H1 (cell line): ENCODE results near the gene COL28A1. TPM values are rescaled to one million over a fixed set of nuclear protein-coding genes. Genes with fewer than 3 reads are reported as not detected.
A peak's percentile ranks its signal among the peaks of the same experiment; 100 is the strongest.

Experiments
- CTCF ChIA-PET: fragments of 300-600 bp; sonication (Branson Sonifier 250); formaldehyde crosslinking; loops from one replicate; lab custom pipeline; 2021; ENCODE audit not compliant: partially characterized antibody; lab: Charles Lee
- POLR2A ChIA-PET: fragments of 300-600 bp; sonication (Branson Sonifier 250); formaldehyde crosslinking; loops from one replicate; lab custom pipeline; 2021; ENCODE audit warnings: inconsistent platforms; ENCODE audit not compliant: partially characterized antibody; lab: Charles Lee
- DNase-seq, 2 experiments: peaks; one replicate each; pipeline versions ENCODE4 v3.0.0 to v3.0.0-alpha.2; 2010 to 2022; ENCODE audit warnings: low spot score in 2 of 2, low read depth in 1 of 2, mixed read lengths in 1 of 2
- FAIRE-seq: peaks from 2 replicates; lab custom pipeline; 2011; peaks lifted over from hg19 to GRCh38; lab: Jason Lieb, UNC
- H2AFZ ChIP-seq: 2 replicates; pipeline ENCODE4 v1.8.1; 2012; ENCODE audit warnings: low read length, inconsistent platforms
- H2AK5ac ChIP-seq: 2 replicates; pipeline ENCODE4 v1.6.1; 2013; ENCODE audit warnings: low read depth, low read length
- H2BK120ac ChIP-seq: replicated peaks from 2 replicates; pipeline ENCODE3; 2013; ENCODE audit warnings: low read depth, low read length, inconsistent platforms
- H2BK12ac ChIP-seq: 2 replicates; pipeline ENCODE4 v1.6.1; 2013; ENCODE audit warnings: low read depth, low read length
- H2BK15ac ChIP-seq: 2 replicates; pipeline ENCODE4 v1.6.1; 2013; ENCODE audit warnings: low read length
- H2BK20ac ChIP-seq: 2 replicates; pipeline ENCODE4 v1.6.1; 2013; ENCODE audit warnings: low read length
- H2BK5ac ChIP-seq: 2 replicates; pipeline ENCODE4 v1.6.1; 2013; ENCODE audit warnings: low read depth, low read length
- H3K14ac ChIP-seq: 2 replicates; pipeline ENCODE4 v1.6.1; 2013; ENCODE audit warnings: inconsistent platforms; ENCODE audit not compliant: insufficient read length
- H3K18ac ChIP-seq: 2 replicates; pipeline ENCODE4 v1.6.1; 2013; ENCODE audit warnings: low read length; ENCODE audit errors: extremely low read depth
- H3K23ac ChIP-seq: 2 replicates; pipeline ENCODE4 v1.6.1; 2013; ENCODE audit warnings: inconsistent platforms; ENCODE audit not compliant: insufficient read length
- H3K23me2 ChIP-seq: 2 replicates; pipeline ENCODE4 v1.6.1; 2013; ENCODE audit warnings: low read depth, low read length
- H3K27ac ChIP-seq: 2 replicates; pipeline ENCODE4 v1.6.1; 2011; ENCODE audit warnings: low read depth, low read length, inconsistent platforms
- H3K27me3 ChIP-seq, 4 experiments: replicated peaks in 1 of 4; 1 replicate in 1 of 4; 2 replicates in 3 of 4; pipeline versions ENCODE4 v1.6.1 to v1.8.1; 2011 to 2013; ENCODE audit warnings: low read length in 3 of 4, mild to moderate bottlenecking in 3 of 4, inconsistent platforms in 2 of 4, mixed read lengths in 2 of 4, moderate library complexity in 1 of 4; ENCODE audit not compliant: control insufficient read depth in 3 of 4, insufficient read depth in 3 of 4; ENCODE audit errors: extremely low read depth in 1 of 4
- H3K36me3 ChIP-seq, 4 experiments: 2 replicates each; pipeline versions ENCODE4 v1.6.1 to v1.8.1; 2011 to 2013; ENCODE audit warnings: mild to moderate bottlenecking in 4 of 4, low read length in 3 of 4, moderate library complexity in 2 of 4, control low read depth in 1 of 4, inconsistent platforms in 1 of 4; ENCODE audit not compliant: insufficient read depth in 4 of 4, control insufficient read depth in 2 of 4
- H3K4ac ChIP-seq: replicated peaks from 2 replicates; pipeline ENCODE3; 2013; ENCODE audit warnings: low read length, low read depth, mixed read lengths, inconsistent platforms; ENCODE audit not compliant: insufficient read length
- H3K4me1 ChIP-seq, 4 experiments: replicated peaks in 1 of 4; 1 replicate in 1 of 4; 2 replicates in 3 of 4; pipeline versions ENCODE4 v1.6.1 to v1.8.1; 2011 to 2013; ENCODE audit warnings: low read length in 3 of 4, inconsistent platforms in 2 of 4, mixed read lengths in 1 of 4; ENCODE audit not compliant: insufficient read depth in 4 of 4, control insufficient read depth in 3 of 4
- H3K4me2 ChIP-seq, 2 experiments: 2 replicates each; pipeline versions ENCODE4 v1.6.1 to v1.8.1; 2011 to 2013; ENCODE audit warnings: low read depth in 2 of 2, low read length in 2 of 2, control low read depth in 1 of 2, inconsistent platforms in 1 of 2, mild to moderate bottlenecking in 1 of 2; ENCODE audit not compliant: insufficient read depth in 1 of 2
- H3K4me3 ChIP-seq, 4 experiments: fragments of 200-600, 300-600 bp in 1 of 4; sonication (generic), shearing (Covaris generic), sonication (Bioruptor Twin) in 1 of 4; 2 replicates each; pipeline versions ENCODE4 v1.5.1 to v1.8.1; 2011 to 2016; ENCODE audit warnings: low read length in 4 of 4, low read depth in 3 of 4, control low read depth in 2 of 4, inconsistent platforms in 2 of 4, mild to moderate bottlenecking in 2 of 4, mixed read lengths in 1 of 4, moderate library complexity in 1 of 4; ENCODE audit not compliant: insufficient read depth in 2 of 4; ENCODE audit errors: extremely low read depth in 1 of 4
- H3K56ac ChIP-seq: replicated peaks from 2 replicates; pipeline ENCODE3; 2013; ENCODE audit warnings: low read depth, mild to moderate bottlenecking, mixed read lengths, low read length, inconsistent platforms; ENCODE audit not compliant: insufficient read length
- H3K79me1 ChIP-seq: 2 replicates; pipeline ENCODE4 v1.6.1; 2013; ENCODE audit warnings: low read depth, low read length, control low read depth
- H3K79me2 ChIP-seq, 2 experiments: 2 replicates each; pipeline versions ENCODE4 v1.6.1 to v1.8.1; 2012 to 2013; ENCODE audit warnings: low read length in 2 of 2, mild to moderate bottlenecking in 2 of 2, inconsistent platforms in 1 of 2; ENCODE audit not compliant: insufficient read depth in 2 of 2, control insufficient read depth in 1 of 2
- H3K9ac ChIP-seq, 4 experiments: replicated peaks in 1 of 4; 1 replicate in 1 of 4; 2 replicates in 3 of 4; pipeline versions ENCODE4 v1.6.1 to v1.8.1; 2011 to 2013; ENCODE audit warnings: low read depth in 3 of 4, low read length in 3 of 4, control low read depth in 2 of 4, mild to moderate bottlenecking in 2 of 4, moderate library complexity in 2 of 4, inconsistent platforms in 1 of 4; ENCODE audit errors: extremely low read depth in 1 of 4
- H3K9me3 ChIP-seq, 2 experiments: 2 replicates each; pipeline versions ENCODE4 v1.6.1 to v1.8.1; 2012 to 2013; ENCODE audit warnings: mild to moderate bottlenecking in 2 of 2, moderate library complexity in 2 of 2, control low read depth in 1 of 2, inconsistent platforms in 1 of 2, low read depth in 1 of 2, low read length in 1 of 2, mixed read lengths in 1 of 2; ENCODE audit not compliant: insufficient read depth in 2 of 2
- H4K20me1 ChIP-seq, 2 experiments: replicated peaks in 1 of 2; 2 replicates each; pipeline versions ENCODE3 to v1.8.1; 2011 to 2013; ENCODE audit warnings: inconsistent platforms in 2 of 2, low read length in 2 of 2, mild to moderate bottlenecking in 1 of 2; ENCODE audit not compliant: insufficient read depth in 2 of 2, control insufficient read depth in 1 of 2
- H4K5ac ChIP-seq: 2 replicates; pipeline ENCODE4 v1.6.1; 2013; ENCODE audit warnings: low read length, low read depth, mixed read lengths, inconsistent platforms; ENCODE audit not compliant: insufficient read length
- H4K8ac ChIP-seq: 2 replicates; pipeline ENCODE4 v1.8.0; 2013; ENCODE audit warnings: mild to moderate bottlenecking, moderate library complexity, low read length, inconsistent platforms; ENCODE audit not compliant: insufficient read depth; ENCODE audit errors: extremely low read depth
- H4K91ac ChIP-seq: replicated peaks from 2 replicates; pipeline ENCODE3; 2013; ENCODE audit warnings: low read length, mixed read lengths, inconsistent platforms; ENCODE audit not compliant: insufficient read length
- ASH2L ChIP-seq: fragments of 200-600, 300-600 bp; sonication (generic); IDR thresholded peaks from one replicate; pipeline ENCODE4 v1.7.1; 2017; ENCODE audit warnings: low read length
- BCL11A ChIP-seq, 2 experiments: IDR thresholded peaks; one replicate each; pipeline ENCODE4 v1.6.1; 2011; ENCODE audit warnings: low read depth in 2 of 2, low read length in 2 of 2, mild to moderate bottlenecking in 2 of 2
- BRCA1 ChIP-seq: IDR thresholded peaks from 2 replicates; pipeline ENCODE4 v1.6.1; 2012; ENCODE audit warnings: low read depth, low read length, improper control_type of control experiment
- CBX5 ChIP-seq: fragments of 300-800, 300-1000 bp; sonication (generic); IDR thresholded peaks from 2 replicates; pipeline ENCODE4 v1.7.1; 2016; ENCODE audit warnings: antibody characterized with exemption, low read length, low read depth
- NANOG ChIP-seq: IDR thresholded peaks from 2 replicates; pipeline ENCODE4 v1.6.1; 2011; ENCODE audit warnings: low read length, low read depth, mild to moderate bottlenecking, inconsistent platforms; ENCODE audit not compliant: insufficient read depth, poor library complexity, severe bottlenecking
- RNF2 ChIP-seq: fragments of 200-900, 300-1000 bp; sonication (generic); IDR thresholded peaks from 2 replicates; pipeline ENCODE4 v1.7.1; 2016; ENCODE audit warnings: borderline replicate concordance, low read depth, mild to moderate bottlenecking, antibody characterized with exemption, low read length; ENCODE audit not compliant: poor library complexity, severe bottlenecking; ENCODE audit errors: missing control alignments
- SRF ChIP-seq: IDR thresholded peaks from 2 replicates; pipeline ENCODE4 v1.6.1; 2011; ENCODE audit warnings: mild to moderate bottlenecking, low read depth, low read length, moderate library complexity
- TBP ChIP-seq: IDR thresholded peaks from 2 replicates; pipeline ENCODE4 v1.6.1; 2011; ENCODE audit warnings: low read depth, low read length, improper control_type of control experiment
- ZNF274 ChIP-seq: IDR thresholded peaks from 2 replicates; pipeline ENCODE4 v1.7.0; 2012; ENCODE audit warnings: low read length, borderline replicate concordance; ENCODE audit errors: extremely low read depth
- WGBS, 2 experiments: shearing (Covaris generic) in 1 of 2; methylation state at CpG; one replicate each; pipeline versions ENCODE4 v1.1.6 to v1.1.7; 2013 to 2015; ENCODE audit warnings: low lambda C conversion rate in 2 of 2, mixed read lengths in 2 of 2, inconsistent platforms in 1 of 2, low coverage in 1 of 2, missing lambda C conversion rate in 1 of 2; ENCODE audit not compliant: insufficient replicate concordance in 2 of 2, insufficient coverage in 1 of 2, insufficient read length in 1 of 2; ENCODE audit errors: extremely low coverage in 1 of 2, missing lambda C conversion rate in 1 of 2; 5-methylcytosine and 5-hydroxymethylcytosine counted together
- polyA plus RNA-seq, 7 experiments: library from polyadenylated mRNA; depleted of rRNA in 3 of 7; stranded (reverse) in 5 of 7; unstranded in 2 of 7; fragments of >200 nt in 5 of 7; fragments of 200-250 nt in 2 of 7; gene quantifications; 1 replicate in 5 of 7; 2 replicates in 1 of 7; 4 replicates in 1 of 7; pipeline versions ENCODE4 v1.2.1 to v1.2.3, GENCODE V29; 2011 to 2013; ENCODE audit warnings: missing spikeins in 2 of 7, mixed read lengths in 2 of 7
- total RNA-seq: library from RNA; stranded (reverse); fragmentation: NEBNext Ultra II Directional; extraction: Animal tissue kit (Norgen Biotek cat#: 25700); gene quantifications from 2 replicates; pipeline ENCODE4 v1.2.1, GENCODE V29; 2021

COL28A1 gene
- total and polyA plus RNA-seq, 2 of the 8 experiments (the other 6 are each of a cell fraction or from before 2014, with no cell fraction given) = 0.22 to 0.38 TPM

GRCh38 chr7:7323921-7324320 lies 211.8 kb downstream of the COL28A1 start:
- H3K14ac ChIP-seq = no peak overlapping the region
- no peak overlapping the region for H3K4ac ChIP-seq
- no peak overlapping the region for H3K23ac ChIP-seq
- H3K4me2 ChIP-seq = no peak overlapping the region
- no peaks in the 10 kb centered on the region for H3K27me3 ChIP-seq
- H4K8ac ChIP-seq = no peak overlapping the region
- H3K9me3 ChIP-seq = no peaks in the 10 kb centered on the region
- no peak overlapping the region for H2BK15ac ChIP-seq
- no peak overlapping the region for H2BK20ac ChIP-seq
- 0 out of 2 replicates have a peak overlapping the region, but pooled peaks have one; percentile 28 for H2AFZ ChIP-seq
- no peaks in the 10 kb centered on the region for H3K23me2 ChIP-seq
- DNase-seq = no peak
- no peak overlapping the region for H4K91ac ChIP-seq
- H3K27ac ChIP-seq = no peak overlapping the region
- H3K36me3 ChIP-seq = no peaks in the 10 kb centered on the region
- H3K79me1 ChIP-seq = no peaks in the 10 kb centered on the region
- no peaks in the 10 kb centered on the region for H3K4me1 ChIP-seq
- WGBS, 2 experiments = 94% methylated on average over 2 of the region's 2 CpGs; no CpG with 5 or more reads in 1 of the 2 experiments
- ChIA-PET CTCF (no interaction called here), POLR2A (no interaction called here)
- no peaks in the 10 kb centered on the region for H3K79me2 ChIP-seq
- H4K5ac ChIP-seq = no peak overlapping the region
- TF ChIP-seq RNF2 (no peak), CBX5 (no peak), BCL11A (IDR thresholded peaks at IDR 0.05; ENCODE audit: low read depth in 2 of 2, low read length in 2 of 2) (no peak), ASH2L (no peak), NANOG (no peak), ZNF274 (no peak), SRF (no peak), TBP (no peak), BRCA1 (no peak)
- H2BK12ac ChIP-seq = no peak overlapping the region
- H2AK5ac ChIP-seq = no peak overlapping the region
- no peak overlapping the region for H3K4me3 ChIP-seq
- no peak overlapping the region for H2BK120ac ChIP-seq
- H3K56ac ChIP-seq = no peak overlapping the region
- FAIRE-seq = no peak
- H3K9ac ChIP-seq = no peak overlapping the region
- no peak overlapping the region for H3K18ac ChIP-seq
- no peaks in the 10 kb centered on the region for H4K20me1 ChIP-seq
- H2BK5ac ChIP-seq = no peak overlapping the region
